ENCODE data around the gene SLC25A34.
"Not testable (repeated sequence)": the region's sequence is repeated elsewhere in the genome, so short reads cannot be mapped to it uniquely, and the experiment has no call there.

The SLC25A34 gene

DNA sequence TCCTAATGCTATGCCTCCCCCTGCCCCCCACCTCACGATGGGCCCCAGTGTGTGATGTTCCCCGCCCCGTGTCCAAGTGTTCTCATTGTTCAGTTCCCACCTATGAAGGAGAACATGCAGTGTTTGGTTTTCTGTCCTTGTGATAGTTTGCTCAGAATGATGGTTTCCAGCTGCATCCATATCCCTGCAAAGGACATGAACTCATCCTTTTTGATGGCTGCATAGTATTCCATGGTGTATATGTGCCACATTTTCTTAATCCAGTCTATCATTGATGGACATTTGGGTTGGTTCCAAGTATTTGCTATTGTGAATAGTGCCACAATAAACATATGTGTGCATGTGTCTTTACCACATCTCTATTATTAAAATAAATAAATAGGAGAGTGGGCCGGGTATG lies 36.7 kb upstream of the SLC25A34 start:
- H3K9me3 ChIP-seq (replicated peaks in 1 of 2; ENCODE audit: control insufficient read depth in 2 of 2, insufficient read depth in 1 of 2, low read depth in 1 of 2, low read length in 2 of 2); H4K91ac ChIP-seq (ENCODE audit: low read depth, low read length, poor library complexity); H3K4ac ChIP-seq (ENCODE audit: low read length); H3K18ac ChIP-seq (ENCODE audit: low read length); H3K27ac ChIP-seq (replicated peaks; ENCODE audit: low read length); H3K23ac ChIP-seq (ENCODE audit: low read depth, low read length, poor library complexity); H3K79me1 ChIP-seq (ENCODE audit: low read depth, low read length); H2BK12ac ChIP-seq (ENCODE audit: low read length); H2BK15ac ChIP-seq (ENCODE audit: low read length); H4K8ac ChIP-seq (ENCODE audit: low read depth, low read length); H3K14ac ChIP-seq (ENCODE audit: low read length); H3K4me2 ChIP-seq (ENCODE audit: insufficient read depth, low read length, poor library complexity, severe bottlenecking); H3K9ac ChIP-seq (ENCODE audit: low read depth, low read length, poor library complexity); H2AK5ac ChIP-seq (ENCODE audit: low read depth, low read length); H2BK120ac ChIP-seq (ENCODE audit: low read depth, low read length); DNase-seq (ENCODE audit: low spot score); H3K4me3 ChIP-seq (ENCODE audit: low read length in 2 of 2); H2AFZ ChIP-seq (ENCODE audit: low read length); H2BK5ac ChIP-seq (ENCODE audit: low read length); H3K4me1 ChIP-seq (ENCODE audit: control insufficient read depth in 2 of 2, insufficient read depth in 1 of 2, low read depth in 1 of 2, low read length in 2 of 2); H3K27me3 ChIP-seq (ENCODE audit: control insufficient read depth in 3 of 3, insufficient read depth in 3 of 3, low read depth in 1 of 3, low read length in 3 of 3); H3K36me3 ChIP-seq (replicated peaks in 1 of 2; ENCODE audit: control insufficient read depth in 2 of 2, insufficient read depth in 2 of 2, low read length in 2 of 2): not testable (repeated sequence)
- no CpG with 5 or more reads among the region's 4 CpGs for WGBS, 2 donors (ENCODE audit: extremely low coverage in 2 of 2, insufficient read length in 2 of 2, insufficient replicate concordance in 1 of 2)

- Histone ChIP-seq H2BK120ac (ENCODE audit: low read depth, low read length) (no peak overlapping the region), H3K9ac (ENCODE audit: low read depth, low read length, poor library complexity) (no peak overlapping the region), H4K91ac (ENCODE audit: low read depth, low read length, poor library complexity) (no peak overlapping the region), H2BK12ac (ENCODE audit: low read length) (no peak overlapping the region), H3K14ac (ENCODE audit: low read length) (no peak overlapping the region), H3K4me3 (ENCODE audit: low read length in 2 of 2) (no peak overlapping the region), H3K4ac (ENCODE audit: low read length) (no peak overlapping the region), H2AFZ (ENCODE audit: low read length) (no peak overlapping the region), H3K79me1 (ENCODE audit: low read depth, low read length) (peaks cover 10% of the 10 kb centered on the region), H2BK15ac (ENCODE audit: low read length) (no peak overlapping the region), H2AK5ac (ENCODE audit: low read depth, low read length) (no peak overlapping the region), H3K36me3 (replicated peaks in 1 of 2; ENCODE audit: control insufficient read depth in 2 of 2, insufficient read depth in 2 of 2, low read length in 2 of 2) (peaks cover 0 to 10% of the 10 kb centered on the region in 2 donors), H3K4me1 (ENCODE audit: control insufficient read depth in 2 of 2, insufficient read depth in 1 of 2, low read depth in 1 of 2, low read length in 2 of 2) (peaks cover 0 to 5% of the 10 kb centered on the region in 2 donors), H4K8ac (ENCODE audit: low read depth, low read length) (no peak overlapping the region), H3K18ac (ENCODE audit: low read length) (no peak overlapping the region), H3K27me3 (ENCODE audit: control insufficient read depth in 3 of 3, insufficient read depth in 3 of 3, low read depth in 1 of 3, low read length in 3 of 3) (no peaks in the 10 kb centered on the region), H3K9me3 (replicated peaks in 1 of 2; ENCODE audit: control insufficient read depth in 2 of 2, insufficient read depth in 1 of 2, low read depth in 1 of 2, low read length in 2 of 2) (peaks cover 0 to 2% of the 10 kb centered on the region in 2 donors), H2BK5ac (ENCODE audit: low read length) (no peak overlapping the region), H3K23ac (ENCODE audit: low read depth, low read length, poor library complexity) (no peak overlapping the region), H3K27ac (replicated peaks; ENCODE audit: low read length) (no peak overlapping the region), H3K4me2 (ENCODE audit: insufficient read depth, low read length, poor library complexity, severe bottlenecking) (no peak overlapping the region)
- no peak for DNase-seq (ENCODE audit: low spot score)
- WGBS, 2 donors (ENCODE audit: extremely low coverage in 2 of 2, insufficient read length in 2 of 2, insufficient replicate concordance in 1 of 2) = no CpG with 5 or more reads among the region's 6 CpGs
Observed at GRCh38 chr1:15700508-15700907, 35.5 kb upstream of the SLC25A34 start.

DNA sequence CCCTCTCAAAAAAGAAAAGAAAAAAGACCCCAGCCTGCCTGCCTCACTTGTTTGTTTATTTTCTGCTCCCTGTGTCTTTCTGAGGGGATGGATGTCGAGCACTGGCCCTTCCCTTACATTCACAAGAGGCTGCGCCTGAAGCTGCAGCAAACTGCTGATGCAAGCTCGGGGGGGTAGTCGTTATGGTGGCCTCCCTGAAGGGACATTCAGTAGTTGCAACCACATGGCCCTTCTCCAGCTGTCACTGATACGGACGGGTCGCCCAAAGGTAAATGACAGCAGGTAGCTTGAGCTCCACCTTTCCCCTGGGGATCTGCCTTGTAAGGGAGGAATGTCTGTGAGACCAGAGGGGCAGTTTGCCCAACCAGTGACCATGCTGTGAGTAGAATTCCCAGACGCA lies 34.3 kb upstream of the SLC25A34 start:
- H3K18ac ChIP-seq (ENCODE audit: low read length) = peak overlapping the region; percentile 38
- no peak overlapping the region for H2BK15ac ChIP-seq (ENCODE audit: low read length)
- peaks cover 0 to 16% of the 10 kb centered on the region in 2 donors for H3K36me3 ChIP-seq (replicated peaks in 1 of 2; ENCODE audit: control insufficient read depth in 2 of 2, insufficient read depth in 2 of 2, low read length in 2 of 2)
- no peak overlapping the region for H3K23ac ChIP-seq (ENCODE audit: low read depth, low read length, poor library complexity)
- no peak overlapping the region for H2BK12ac ChIP-seq (ENCODE audit: low read length)
- H3K79me1 ChIP-seq (ENCODE audit: low read depth, low read length) = peaks cover 10% of the 10 kb centered on the region
- H3K9ac ChIP-seq (ENCODE audit: low read depth, low read length, poor library complexity) = no peak overlapping the region
- no CpG with 5 or more reads among the region's 8 CpGs for WGBS, 2 donors (ENCODE audit: extremely low coverage in 2 of 2, insufficient read length in 2 of 2, insufficient replicate concordance in 1 of 2)
- H3K4ac ChIP-seq (ENCODE audit: low read length) = no peak overlapping the region
- H3K4me2 ChIP-seq (ENCODE audit: insufficient read depth, low read length, poor library complexity, severe bottlenecking) = no peak overlapping the region
- H4K8ac ChIP-seq (ENCODE audit: low read depth, low read length) = no peak overlapping the region
- no peak overlapping the region for H2AFZ ChIP-seq (ENCODE audit: low read length)
- peaks cover 0 to 2% of the 10 kb centered on the region in 2 donors for H3K9me3 ChIP-seq (replicated peaks in 1 of 2; ENCODE audit: control insufficient read depth in 2 of 2, insufficient read depth in 1 of 2, low read depth in 1 of 2, low read length in 2 of 2)
- no peak overlapping the region for H4K91ac ChIP-seq (ENCODE audit: low read depth, low read length, poor library complexity)
- H2BK5ac ChIP-seq (ENCODE audit: low read length) = no peak overlapping the region
- H3K4me3 ChIP-seq (ENCODE audit: low read length in 2 of 2) = no peak overlapping the region
- no peak overlapping the region for H3K14ac ChIP-seq (ENCODE audit: low read length)
- no peak overlapping the region for H2AK5ac ChIP-seq (ENCODE audit: low read depth, low read length)
- no peak overlapping the region for H3K27ac ChIP-seq (replicated peaks; ENCODE audit: low read length)
- peaks cover 0 to 5% of the 10 kb centered on the region in 2 donors for H3K4me1 ChIP-seq (ENCODE audit: control insufficient read depth in 2 of 2, insufficient read depth in 1 of 2, low read depth in 1 of 2, low read length in 2 of 2)
- no peaks in the 10 kb centered on the region for H3K27me3 ChIP-seq (ENCODE audit: control insufficient read depth in 3 of 3, insufficient read depth in 3 of 3, low read depth in 1 of 3, low read length in 3 of 3)
- no peak overlapping the region for H2BK120ac ChIP-seq (ENCODE audit: low read depth, low read length)
- DNase-seq (ENCODE audit: low spot score) = no peak

DNA sequence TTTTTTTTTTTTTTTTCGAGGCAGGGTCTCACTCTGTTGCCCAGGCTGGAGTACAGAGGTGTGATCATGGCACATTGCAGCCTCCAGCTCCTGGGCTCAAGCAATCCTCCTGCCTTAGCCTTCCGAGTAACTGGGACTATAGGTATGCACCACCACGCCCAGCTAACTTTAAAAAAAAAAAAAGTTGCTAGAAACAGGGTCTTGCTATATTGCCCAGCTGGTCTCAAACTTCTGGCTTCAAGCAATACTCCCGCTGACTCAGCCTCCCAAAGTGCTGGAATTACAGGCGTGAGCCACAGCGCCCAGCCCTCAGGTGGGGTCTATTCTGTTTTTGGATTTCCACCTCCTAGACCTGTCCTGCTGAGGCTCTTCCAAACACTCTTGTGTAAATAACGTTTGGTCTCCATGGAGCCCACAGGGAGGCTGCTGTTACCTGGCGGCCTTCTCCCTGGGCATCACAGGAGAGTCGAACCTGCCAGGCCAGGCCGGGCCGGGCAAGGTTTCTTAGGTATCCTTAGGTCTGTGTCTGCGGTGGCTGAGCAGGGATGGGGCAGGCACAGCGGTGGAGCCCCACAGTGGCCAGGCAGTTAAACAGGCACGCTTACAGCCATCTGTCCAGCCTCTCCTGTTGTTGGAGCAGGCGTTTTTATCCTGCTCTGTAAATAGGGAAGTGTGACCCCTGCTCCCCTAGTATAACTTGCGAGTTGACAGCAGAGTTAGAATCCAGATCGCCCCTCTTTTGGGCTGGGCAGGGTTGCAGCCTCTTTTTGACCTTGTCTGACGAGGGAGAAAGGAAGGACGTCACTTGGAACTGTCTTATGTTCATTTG lies 33.1 kb upstream of the SLC25A34 start:
- no peak overlapping the region for H2BK5ac ChIP-seq (ENCODE audit: low read length)
- no peak overlapping the region for H2BK120ac ChIP-seq (ENCODE audit: low read depth, low read length)
- no peak overlapping the region for H3K4me2 ChIP-seq (ENCODE audit: insufficient read depth, low read length, poor library complexity, severe bottlenecking)
- peaks cover 0 to 2% of the 10 kb centered on the region in 2 donors for H3K9me3 ChIP-seq (replicated peaks in 1 of 2; ENCODE audit: control insufficient read depth in 2 of 2, insufficient read depth in 1 of 2, low read depth in 1 of 2, low read length in 2 of 2)
- H3K23ac ChIP-seq (ENCODE audit: low read depth, low read length, poor library complexity) = no peak overlapping the region
- no peak for DNase-seq (ENCODE audit: low spot score)
- H2AFZ ChIP-seq (ENCODE audit: low read length) = no peak overlapping the region
- no peak overlapping the region for H3K27ac ChIP-seq (replicated peaks; ENCODE audit: low read length)
- peak overlapping the region; percentile 12 for H3K18ac ChIP-seq (ENCODE audit: low read length)
- H4K8ac ChIP-seq (ENCODE audit: low read depth, low read length) = no peak overlapping the region
- peaks cover 0 to 10% of the 10 kb centered on the region in 2 donors for H3K36me3 ChIP-seq (replicated peaks in 1 of 2; ENCODE audit: control insufficient read depth in 2 of 2, insufficient read depth in 2 of 2, low read length in 2 of 2)
- no peak overlapping the region for H3K4ac ChIP-seq (ENCODE audit: low read length)
- WGBS, 2 donors (ENCODE audit: extremely low coverage in 2 of 2, insufficient read length in 2 of 2, insufficient replicate concordance in 1 of 2) = no CpG with 5 or more reads among the region's 19 CpGs
- H3K4me3 ChIP-seq (ENCODE audit: low read length in 2 of 2) = no peak overlapping the region
- H2AK5ac ChIP-seq (ENCODE audit: low read depth, low read length) = peak overlapping the region; percentile 26
- H3K79me1 ChIP-seq (ENCODE audit: low read depth, low read length) = peaks cover 10% of the 10 kb centered on the region
- H3K27me3 ChIP-seq (ENCODE audit: control insufficient read depth in 3 of 3, insufficient read depth in 3 of 3, low read depth in 1 of 3, low read length in 3 of 3) = no peaks in the 10 kb centered on the region
- H3K4me1 ChIP-seq (ENCODE audit: control insufficient read depth in 2 of 2, insufficient read depth in 1 of 2, low read depth in 1 of 2, low read length in 2 of 2) = peaks cover 0 to 5% of the 10 kb centered on the region in 2 donors
- H3K14ac ChIP-seq (ENCODE audit: low read length) = no peak overlapping the region
- H4K91ac ChIP-seq (ENCODE audit: low read depth, low read length, poor library complexity) = no peak overlapping the region
- no peak overlapping the region for H2BK15ac ChIP-seq (ENCODE audit: low read length)
- H3K9ac ChIP-seq (ENCODE audit: low read depth, low read length, poor library complexity) = peak overlapping the region; percentile 27
- no peak overlapping the region for H2BK12ac ChIP-seq (ENCODE audit: low read length)
